ENCODE measurements around the gene MAN2B1. TPM values are rescaled to one million over a fixed set of nuclear protein-coding genes. Genes with fewer than 3 reads are reported as not detected.
A peak's percentile ranks its signal among the peaks of the same experiment; 100 is the strongest.
"Not testable (repeated sequence)": the region's sequence is repeated elsewhere in the genome, so short reads cannot be mapped to it uniquely, and the experiment has no call there.

MAN2B1 gene
- total and polyA plus RNA-seq, 5 donors: 19.8 to 52.6 (median 40.3) TPM

DNA sequence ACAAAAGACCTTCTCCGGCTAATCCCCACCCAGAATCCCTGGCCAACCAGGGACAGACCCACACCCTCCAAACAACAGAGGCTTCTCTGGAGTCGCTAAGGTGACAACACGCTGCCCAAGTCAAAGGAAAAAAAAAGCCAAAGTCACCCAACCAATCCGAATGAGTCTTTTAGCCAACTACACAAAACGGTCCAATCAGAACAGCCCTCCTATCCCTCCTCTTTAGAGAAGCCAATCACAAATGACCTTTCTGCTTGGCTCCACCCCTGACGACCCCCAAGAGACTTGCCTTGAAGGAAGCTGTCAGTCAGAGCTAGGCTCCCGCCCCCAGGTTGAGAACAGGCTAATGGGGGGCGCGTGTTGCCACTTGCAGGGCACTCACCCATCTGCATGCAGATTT, 36.5 kb upstream of the MAN2B1 start:
- intact Hi-C loops (cut with DNase I): no loop called here
- Histone ChIP-seq H3K4me3 (ENCODE audit: low read length) (no peak overlapping the region), H3K27me3 (ENCODE audit: control insufficient read depth, insufficient read depth) (no peaks in the 10 kb centered on the region), H3K4me1 (ENCODE audit: control insufficient read depth, insufficient read depth, low read length) (no peaks in the 10 kb centered on the region), H3K27ac (ENCODE audit: low read length) (no peak overlapping the region), H3K9me3 (ENCODE audit: control insufficient read depth, low read length) (no peaks in the 10 kb centered on the region)
- ATAC-seq (no peak), DNase-seq (peak in 1 of 3 donors; percentile 58)
- whole genome bisulfite sequencing: 57% methylated on average over 9 of the region's 9 CpGs

DNA sequence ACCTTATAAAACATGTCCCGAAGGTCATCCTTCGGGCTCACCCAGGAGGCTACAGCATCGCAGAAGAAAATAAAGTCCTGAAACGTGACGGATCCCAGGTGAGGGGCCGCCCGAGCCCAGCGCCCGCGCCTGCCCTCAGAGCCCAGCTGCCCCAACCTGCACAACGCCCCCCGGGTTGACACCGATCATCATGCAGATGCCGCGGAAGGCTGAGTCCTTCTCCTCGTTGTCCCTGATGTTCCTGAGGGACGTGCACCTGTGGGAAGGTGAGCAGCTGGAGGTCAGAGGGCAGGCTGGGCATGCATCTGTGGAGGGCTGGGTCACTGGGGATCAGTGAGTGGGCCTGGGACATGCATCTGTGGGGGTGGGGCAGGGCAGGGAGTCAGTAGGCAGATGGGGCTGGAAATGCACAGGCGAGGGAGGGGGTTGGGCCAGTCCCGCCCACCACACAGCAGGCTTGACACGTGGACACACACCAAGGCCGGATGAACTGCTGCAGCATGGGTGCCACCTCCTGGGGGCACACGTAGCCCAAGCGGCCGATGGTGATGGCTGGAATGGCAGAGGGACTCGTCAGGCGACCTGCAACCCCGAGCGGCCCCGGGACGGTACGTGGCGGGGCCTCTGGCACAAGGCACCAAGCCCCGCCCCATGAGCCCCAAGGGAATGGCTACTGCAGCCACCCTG, 35.2 kb upstream of the MAN2B1 start:
- Histone ChIP-seq H3K9me3 (ENCODE audit: control insufficient read depth, low read length) (no peaks in the 10 kb centered on the region), H3K27me3 (ENCODE audit: control insufficient read depth, insufficient read depth) (no peaks in the 10 kb centered on the region), H3K4me3 (ENCODE audit: low read length) (no peak overlapping the region), H3K27ac (ENCODE audit: low read length) (no peak overlapping the region), H3K4me1 (ENCODE audit: control insufficient read depth, insufficient read depth, low read length) (no peaks in the 10 kb centered on the region)
- 89% methylated on average over 33 of the region's 33 CpGs for WGBS
- peak in 1 of 3 donors; percentile 57 for DNase-seq
- ATAC-seq: no peak
- intact Hi-C loops (cut with DNase I): no loop called here

DNA sequence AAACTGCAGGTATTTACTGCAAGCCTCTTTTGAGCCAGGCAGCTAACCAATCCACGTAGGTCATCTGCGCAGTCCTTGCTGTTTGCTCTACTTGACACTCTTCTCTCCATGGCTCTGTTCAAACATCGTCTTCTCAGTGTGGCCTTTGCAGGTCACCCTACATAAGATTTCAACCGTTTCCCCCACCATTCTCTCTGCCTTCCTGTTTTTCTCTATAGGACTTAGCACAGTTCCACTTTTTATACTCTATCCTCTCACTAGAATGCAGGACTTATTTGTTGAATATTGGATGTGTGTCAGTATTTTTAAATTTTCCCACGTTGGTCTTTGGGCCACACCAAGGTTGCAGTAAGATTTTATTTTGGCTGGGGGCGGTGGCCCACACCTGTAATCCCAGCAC, 31.6 kb upstream of the MAN2B1 start:
- Histone ChIP-seq H3K4me1 (ENCODE audit: control insufficient read depth, insufficient read depth, low read length) (peaks cover 1% of the 10 kb centered on the region), H3K9me3 (ENCODE audit: control insufficient read depth, low read length) (no peaks in the 10 kb centered on the region), H3K4me3 (ENCODE audit: low read length) (no peak overlapping the region), H3K27me3 (ENCODE audit: control insufficient read depth, insufficient read depth) (no peaks in the 10 kb centered on the region), H3K27ac (ENCODE audit: low read length) (no peak overlapping the region)
- 76% methylated on average over 6 of the region's 6 CpGs for WGBS
- DNase-seq: no peak
- no peak for ATAC-seq
- intact Hi-C loops (cut with DNase I): no loop called here

DNA sequence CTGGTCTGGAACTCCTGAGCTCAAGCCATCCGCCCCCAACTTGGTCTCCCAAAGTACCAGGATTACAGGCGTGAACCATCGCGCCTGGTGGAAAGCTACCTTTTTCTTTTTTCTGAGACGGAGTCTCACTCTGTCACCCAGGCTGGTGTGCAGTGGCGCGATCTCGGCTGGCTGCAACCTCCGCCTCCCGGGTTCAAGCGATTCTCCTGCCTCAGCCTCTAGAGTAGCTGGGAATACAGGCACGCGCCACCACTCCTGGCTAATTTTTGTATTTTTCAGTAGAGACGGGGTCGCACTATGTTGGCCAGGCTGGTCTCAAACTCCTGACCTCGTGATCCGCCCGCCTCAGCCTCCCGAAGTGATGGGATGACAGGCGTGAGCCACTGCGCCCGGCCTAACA, 30.9 kb upstream of the MAN2B1 start:
- 95% methylated on average over 22 of the region's 22 CpGs for WGBS
- H3K4me3 ChIP-seq (ENCODE audit: low read length); H3K27ac ChIP-seq (ENCODE audit: low read length); DNase-seq; H3K9me3 ChIP-seq (ENCODE audit: control insufficient read depth, low read length); ATAC-seq; H3K4me1 ChIP-seq (ENCODE audit: control insufficient read depth, insufficient read depth, low read length); intact Hi-C loops (cut with DNase I); H3K27me3 ChIP-seq (ENCODE audit: control insufficient read depth, insufficient read depth): not testable (repeated sequence)

DNA sequence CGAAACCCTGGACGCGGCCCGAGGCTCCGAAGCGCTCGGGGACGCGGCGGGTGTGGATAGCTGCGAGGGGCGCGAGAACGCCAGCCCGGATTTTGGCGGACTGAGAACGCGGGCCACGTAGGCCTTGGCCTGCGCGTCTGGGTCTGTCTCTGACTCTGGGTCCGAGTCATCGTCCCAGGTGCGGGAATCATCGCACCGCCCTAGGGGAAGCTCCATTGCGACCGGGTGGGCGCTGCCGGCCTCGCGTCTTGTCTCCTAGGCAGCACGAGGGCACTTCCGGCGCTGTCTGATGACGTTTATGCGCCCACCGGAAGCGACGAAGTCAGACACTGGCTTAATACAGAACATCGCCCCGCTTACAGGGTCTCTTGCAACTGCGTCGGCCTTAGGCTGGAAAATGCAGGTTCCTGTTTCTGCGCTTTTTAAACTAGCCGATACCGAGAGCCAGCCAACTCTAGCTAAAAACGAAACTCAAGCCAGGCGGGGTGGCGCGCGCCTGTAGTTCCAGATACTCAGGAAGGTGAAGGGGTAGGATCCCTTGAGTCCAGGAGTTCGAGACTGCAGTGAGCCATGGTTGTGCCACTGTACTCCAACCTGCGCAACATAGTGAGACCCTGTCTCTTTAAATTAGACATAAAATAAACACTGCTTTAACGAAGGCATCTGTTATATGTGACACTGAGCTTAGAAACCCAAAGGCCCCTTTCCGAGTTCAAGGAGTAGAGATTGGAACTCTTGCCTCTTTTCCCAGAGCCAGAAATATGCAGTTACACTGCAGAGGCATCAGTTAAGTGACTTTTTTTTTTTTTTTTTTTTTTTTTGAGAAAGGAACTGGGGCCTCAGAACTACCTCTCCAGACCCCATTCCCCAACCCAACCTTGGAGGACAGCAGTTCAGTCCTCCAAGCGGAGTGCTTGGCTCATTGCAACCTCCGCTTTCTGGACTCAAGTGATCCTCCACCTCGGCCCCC, 30.1 kb upstream of the MAN2B1 start, which contains the start of gene FBXW9:
Gene FBXW9 (minus strand): TSS at position 266 of the 970 bp plus-strand sequence. CDS start 50 bp downstream, at position 216.
- 7% methylated on average over 59 of the region's 59 CpGs for WGBS
- H3K4me1 ChIP-seq (ENCODE audit: control insufficient read depth, insufficient read depth, low read length): peaks cover 1% of the 10 kb centered on the region
- intact Hi-C loops (cut with DNase I): no loop called here

DNA sequence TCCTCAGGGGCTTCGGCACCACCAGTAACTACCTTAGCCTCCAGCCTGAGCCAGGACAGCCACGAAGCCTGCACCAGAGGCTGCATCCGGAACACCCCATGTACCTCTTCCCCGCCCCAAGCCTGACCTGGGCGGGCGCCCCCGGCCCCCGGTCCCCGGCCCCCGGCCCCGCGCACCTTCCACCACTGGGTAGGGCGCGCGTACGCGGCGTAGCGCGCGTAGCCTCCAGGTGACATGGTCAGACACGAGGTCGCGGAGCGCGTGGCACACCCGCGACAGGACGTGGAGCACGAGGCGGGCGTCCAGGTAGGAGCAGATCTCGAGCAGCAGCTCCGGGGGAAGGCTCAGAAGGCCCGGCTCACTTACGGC, 29.4 kb upstream of the MAN2B1 start:
- intact Hi-C loops (cut with DNase I): no loop called here
- Histone ChIP-seq H3K4me1 (ENCODE audit: control insufficient read depth, insufficient read depth, low read length) (peaks cover 1% of the 10 kb centered on the region), H3K27ac (ENCODE audit: low read length) (no peak overlapping the region), H3K9me3 (ENCODE audit: control insufficient read depth, low read length) (no peaks in the 10 kb centered on the region), H3K27me3 (ENCODE audit: control insufficient read depth, insufficient read depth) (no peaks in the 10 kb centered on the region), H3K4me3 (ENCODE audit: low read length) (peak overlapping the region; percentile 80)
- peak in 1 of 3 donors; percentile 64 for DNase-seq
- WGBS: 4% methylated on average over 36 of the region's 36 CpGs
- peak; percentile 28 for ATAC-seq

More for the DNA sequence above, 30.1 kb upstream of the MAN2B1 start, which contains the start of gene FBXW9:
- Histone ChIP-seq H3K27ac (ENCODE audit: low read length) (peak within 1 kb of the TSS; percentile 96), H3K27me3 (ENCODE audit: control insufficient read depth, insufficient read depth) (no peaks in the 10 kb centered on the region), H3K4me3 (ENCODE audit: low read length) (peak within 1 kb of the TSS; percentile 80), H3K9me3 (ENCODE audit: control insufficient read depth, low read length) (no peaks in the 10 kb centered on the region)
- ATAC-seq (peak; percentile 90 to 94), DNase-seq (peak; percentile 95 to 99 (median 99))

DNA sequence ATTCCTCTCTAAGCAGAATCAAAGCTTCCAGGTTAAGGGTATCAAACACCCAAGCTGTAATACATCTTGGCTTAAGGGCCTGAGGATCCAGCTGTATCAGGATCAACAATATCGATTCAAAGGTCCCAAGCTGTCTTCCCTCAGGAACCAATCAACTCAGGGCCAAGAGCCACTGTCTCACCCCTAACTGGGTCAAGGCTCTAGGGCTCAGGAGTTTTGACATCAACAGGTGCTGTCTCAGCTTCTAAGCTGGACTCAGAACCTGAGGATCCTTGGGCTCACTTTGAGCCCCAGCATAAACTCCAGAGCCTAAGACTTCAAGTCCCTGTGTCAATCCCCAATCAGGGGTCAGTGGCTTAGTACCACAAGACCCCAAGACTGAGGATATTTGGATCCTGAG, 29.0 kb upstream of the MAN2B1 start:
- Histone ChIP-seq H3K4me1 (ENCODE audit: control insufficient read depth, insufficient read depth, low read length) (peaks cover 1% of the 10 kb centered on the region), H3K27ac (ENCODE audit: low read length) (no peak overlapping the region), H3K27me3 (ENCODE audit: control insufficient read depth, insufficient read depth) (no peaks in the 10 kb centered on the region), H3K4me3 (ENCODE audit: low read length) (no peak overlapping the region), H3K9me3 (ENCODE audit: control insufficient read depth, low read length) (no peaks in the 10 kb centered on the region)
- ATAC-seq (no peak), DNase-seq (no peak)
- WGBS: 83% methylated on average over 1 of the region's 1 CpG
- intact Hi-C loops (cut with DNase I): no loop called here

DNA sequence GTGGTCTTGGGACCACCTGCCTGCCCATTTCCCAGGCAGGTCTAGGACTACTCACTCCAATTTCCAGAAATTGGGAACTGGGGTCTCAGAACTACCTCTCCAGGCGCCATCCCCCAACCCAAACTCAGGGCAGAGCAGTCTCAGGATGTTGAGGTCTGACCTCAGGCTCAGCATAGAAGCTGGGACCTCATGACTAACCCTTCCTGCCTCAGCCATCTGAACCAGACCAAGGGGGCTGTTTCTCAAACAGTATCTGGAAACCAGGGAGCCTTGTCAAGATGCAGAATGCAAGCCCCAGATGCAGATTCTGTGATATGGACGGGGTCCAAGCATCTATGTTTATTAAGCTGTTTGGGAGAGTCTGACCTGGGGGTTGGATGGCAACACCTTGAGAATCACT, 28.6 kb upstream of the MAN2B1 start:
- Histone ChIP-seq H3K27me3 (ENCODE audit: control insufficient read depth, insufficient read depth) (no peaks in the 10 kb centered on the region), H3K27ac (ENCODE audit: low read length) (no peak overlapping the region), H3K9me3 (ENCODE audit: control insufficient read depth, low read length) (no peaks in the 10 kb centered on the region), H3K4me1 (ENCODE audit: control insufficient read depth, insufficient read depth, low read length) (peaks cover 1% of the 10 kb centered on the region), H3K4me3 (ENCODE audit: low read length) (no peak overlapping the region)
- DNase-seq: no peak
- 75% methylated on average over 2 of the region's 2 CpGs for WGBS
- ATAC-seq: no peak
- intact Hi-C loops (cut with DNase I): no loop called here

DNA sequence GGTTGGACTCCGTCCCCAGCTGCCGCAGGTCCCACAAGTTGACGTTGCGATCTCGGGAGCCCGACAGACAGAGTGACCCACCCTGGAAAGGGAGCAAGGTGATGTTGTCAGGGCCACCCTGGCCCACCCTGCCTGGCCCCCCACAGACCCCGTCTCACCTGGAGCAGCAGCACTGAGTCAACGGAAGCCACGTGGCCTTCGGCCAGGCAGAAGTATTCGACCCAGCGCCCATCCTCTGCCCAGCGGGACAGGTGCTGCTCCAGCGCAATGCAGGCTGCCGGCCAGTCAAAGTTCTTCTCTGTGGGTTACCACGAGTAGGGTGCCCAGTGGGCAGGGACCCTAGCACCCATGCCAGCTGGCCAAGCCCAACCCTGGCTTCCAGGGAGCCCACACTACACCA, 28.1 kb upstream of the MAN2B1 start:
- ATAC-seq (no peak), DNase-seq (no peak)
- no peak overlapping the region for H3K27ac ChIP-seq (ENCODE audit: low read length)
- no peaks in the 10 kb centered on the region for H3K9me3 ChIP-seq (ENCODE audit: control insufficient read depth, low read length)
- WGBS: 92% methylated on average over 16 of the region's 16 CpGs
- intact Hi-C loops (cut with DNase I): no loop called here
- peaks cover 1% of the 10 kb centered on the region for H3K4me1 ChIP-seq (ENCODE audit: control insufficient read depth, insufficient read depth, low read length)
- no peaks in the 10 kb centered on the region for H3K27me3 ChIP-seq (ENCODE audit: control insufficient read depth, insufficient read depth)
- H3K4me3 ChIP-seq (ENCODE audit: low read length): no peak overlapping the region

DNA sequence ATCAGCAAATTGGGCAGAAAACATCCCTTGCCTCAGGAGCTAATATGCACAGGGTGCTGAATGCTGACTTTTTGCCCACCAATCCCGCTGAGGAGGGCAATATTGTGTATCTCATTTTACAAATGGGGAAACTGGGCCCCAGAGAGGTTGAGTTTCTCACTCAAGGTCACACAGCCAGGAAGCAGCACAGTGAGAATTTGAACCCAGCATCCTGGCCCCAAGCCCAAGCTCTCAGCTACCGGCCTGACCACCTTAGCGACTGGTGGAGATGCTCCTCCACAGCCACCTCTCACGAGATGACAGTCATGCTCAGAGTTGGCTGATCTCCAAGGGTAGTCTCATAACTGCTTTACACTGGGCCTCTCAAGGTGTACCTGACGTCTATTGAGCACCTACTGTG, 26.4 kb upstream of the MAN2B1 start:
- intact Hi-C loops (cut with DNase I): no loop called here
- DNase-seq (no peak), ATAC-seq (no peak)
- no peaks in the 10 kb centered on the region for H3K9me3 ChIP-seq (ENCODE audit: control insufficient read depth, low read length)
- H3K27ac ChIP-seq (ENCODE audit: low read length): no peak overlapping the region
- 76% methylated on average over 5 of the region's 5 CpGs for WGBS
- peaks cover 1% of the 10 kb centered on the region for H3K4me1 ChIP-seq (ENCODE audit: control insufficient read depth, insufficient read depth, low read length)
- H3K27me3 ChIP-seq (ENCODE audit: control insufficient read depth, insufficient read depth): no peaks in the 10 kb centered on the region
- no peak overlapping the region for H3K4me3 ChIP-seq (ENCODE audit: low read length)

DNA sequence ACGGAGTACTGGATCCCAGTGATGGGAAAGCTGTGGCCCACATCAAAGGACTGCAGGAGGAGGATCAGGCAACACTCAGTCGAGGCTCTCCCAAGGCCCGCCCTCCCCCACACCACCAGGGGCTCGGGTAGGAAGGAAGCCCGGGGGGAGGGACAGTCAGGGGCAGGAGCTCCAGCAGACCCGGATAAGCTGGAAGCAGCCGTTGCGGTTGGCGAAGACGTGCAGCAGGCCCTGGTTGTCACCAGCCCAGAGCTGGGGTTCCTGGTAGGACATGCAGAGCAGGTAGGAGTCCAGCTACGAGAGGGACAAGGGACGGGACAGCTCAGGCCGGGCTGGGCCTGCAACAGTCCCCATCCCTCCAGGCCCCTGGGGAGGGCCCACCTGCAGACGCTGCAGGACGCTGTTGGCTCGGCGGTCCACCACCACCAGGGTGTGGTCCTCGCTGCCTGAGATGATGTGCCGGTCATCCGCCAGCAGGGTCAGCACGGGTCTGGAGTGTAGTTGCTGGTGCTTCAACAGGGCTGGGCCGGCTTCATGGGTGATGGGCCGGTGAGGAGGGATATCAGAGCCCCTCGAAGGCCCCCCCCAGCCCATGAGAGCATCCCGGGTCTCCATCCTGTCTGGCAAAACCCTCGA, 23.2 kb upstream of the MAN2B1 start:
- Histone ChIP-seq H3K27me3 (ENCODE audit: control insufficient read depth, insufficient read depth) (no peaks in the 10 kb centered on the region), H3K27ac (ENCODE audit: low read length) (no peak overlapping the region), H3K4me3 (ENCODE audit: low read length) (no peak overlapping the region), H3K9me3 (ENCODE audit: control insufficient read depth, low read length) (no peaks in the 10 kb centered on the region), H3K4me1 (ENCODE audit: control insufficient read depth, insufficient read depth, low read length) (no peaks in the 10 kb centered on the region)
- intact Hi-C loops (cut with DNase I): no loop called here
- 68% methylated on average over 26 of the region's 26 CpGs for WGBS
- DNase-seq: no peak
- peak; percentile 16 to 20 for ATAC-seq

Measured in right cardiac atrium (tissue), 5 donors.